Breast epithelium (tissue), 3 donors: ENCODE results near the gene POTEE.

ENCODE experiments used
- CTCF ChIP-seq, 3 donors: fragments of 450-650 bp; IDR thresholded peaks; one replicate each; pipeline ENCODE4 v1.5.1; 2016 to 2017; ENCODE audit warnings: antibody characterized with exemption in 3 of 3, mild to moderate bottlenecking in 3 of 3, moderate library complexity in 3 of 3
- POLR2AphosphoS5 ChIP-seq, 3 donors: sonication (generic); formaldehyde crosslinking; IDR thresholded peaks; one replicate each; pipeline ENCODE4 v1.6.1; 2017; ENCODE audit warnings: antibody characterized with exemption in 3 of 3

DNA sequence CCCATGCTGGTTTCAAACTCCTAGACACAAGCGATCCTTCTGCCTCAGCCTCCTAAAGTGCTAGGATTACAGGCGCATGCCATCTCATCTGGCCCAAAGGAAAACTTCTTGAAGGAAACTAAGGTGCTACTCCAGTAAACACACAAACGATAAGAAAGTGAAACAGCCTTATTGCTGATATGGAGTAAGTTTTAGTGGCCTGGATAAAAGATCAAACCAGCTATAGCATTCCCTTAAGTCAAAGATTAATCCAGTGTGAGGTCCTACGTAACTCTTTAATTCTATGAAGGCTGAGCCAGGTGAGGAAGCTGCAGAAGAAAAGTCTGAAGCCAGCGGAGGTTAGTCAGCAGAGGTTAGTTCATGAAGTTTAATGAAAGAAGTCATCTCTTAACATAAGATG lies 40.8 kb upstream of the POTEE start:
- TF ChIP-seq CTCF (IDR thresholded peaks at IDR 0.05) (no peak), POLR2AphosphoS5 (IDR thresholded peaks at IDR 0.05) (no peak)
